SK-N-MC (cell line): ENCODE measurements around the gene LTBP1.

Source experiments
- DNase-seq: peaks from one replicate; pipeline ENCODE4 v3.0.0-alpha.2; 2011; ENCODE audit warnings: low read depth, low spot score
- H3K27ac ChIP-seq: fragments of 200-600 bp; sonication (generic); 2 replicates; pipeline ENCODE4 v1.5.1; 2016; ENCODE audit warnings: mixed run types
- H3K36me3 ChIP-seq: fragments of 200-600 bp; sonication (generic); 2 replicates; pipeline ENCODE4 v1.6.1; 2017; ENCODE audit warnings: antibody characterized with exemption, low read length, mixed read lengths; ENCODE audit not compliant: insufficient read depth
- H3K4me3 ChIP-seq: fragments of 200-600 bp; sonication (generic); 2 replicates; pipeline ENCODE4 v1.5.1; 2016
- H3K9ac ChIP-seq: fragments of 200-600 bp; sonication (generic); 2 replicates; pipeline ENCODE4 v1.8.0; 2017; ENCODE audit warnings: mixed run types, mixed read lengths; ENCODE audit not compliant: insufficient read length
- H3K9me3 ChIP-seq: fragments of 200-600 bp; sonication (generic); 2 replicates; pipeline ENCODE4 v1.6.1; 2017; ENCODE audit warnings: low read depth, mild to moderate bottlenecking, antibody characterized with exemption, low read length, moderate library complexity, mixed read lengths
- EZH2 ChIP-seq: fragments of 200-600 bp; sonication (generic); IDR thresholded peaks from one replicate; pipeline ENCODE4 v1.6.1; 2017; ENCODE audit warnings: antibody characterized with exemption
- FOXP2 ChIP-seq: optimal IDR thresholded peaks from 2 replicates; pipeline ENCODE3; 2011; ENCODE audit warnings: mild to moderate bottlenecking, moderate library complexity; ENCODE audit not compliant: insufficient read depth; ENCODE audit errors: extremely low read length, control extremely low read depth
- POLR2AphosphoS5 ChIP-seq: IDR thresholded peaks from 2 replicates; pipeline ENCODE4 v1.6.1; 2012; ENCODE audit warnings: mild to moderate bottlenecking, low read depth, low read length, borderline replicate concordance

Gene LTBP1

DNA sequence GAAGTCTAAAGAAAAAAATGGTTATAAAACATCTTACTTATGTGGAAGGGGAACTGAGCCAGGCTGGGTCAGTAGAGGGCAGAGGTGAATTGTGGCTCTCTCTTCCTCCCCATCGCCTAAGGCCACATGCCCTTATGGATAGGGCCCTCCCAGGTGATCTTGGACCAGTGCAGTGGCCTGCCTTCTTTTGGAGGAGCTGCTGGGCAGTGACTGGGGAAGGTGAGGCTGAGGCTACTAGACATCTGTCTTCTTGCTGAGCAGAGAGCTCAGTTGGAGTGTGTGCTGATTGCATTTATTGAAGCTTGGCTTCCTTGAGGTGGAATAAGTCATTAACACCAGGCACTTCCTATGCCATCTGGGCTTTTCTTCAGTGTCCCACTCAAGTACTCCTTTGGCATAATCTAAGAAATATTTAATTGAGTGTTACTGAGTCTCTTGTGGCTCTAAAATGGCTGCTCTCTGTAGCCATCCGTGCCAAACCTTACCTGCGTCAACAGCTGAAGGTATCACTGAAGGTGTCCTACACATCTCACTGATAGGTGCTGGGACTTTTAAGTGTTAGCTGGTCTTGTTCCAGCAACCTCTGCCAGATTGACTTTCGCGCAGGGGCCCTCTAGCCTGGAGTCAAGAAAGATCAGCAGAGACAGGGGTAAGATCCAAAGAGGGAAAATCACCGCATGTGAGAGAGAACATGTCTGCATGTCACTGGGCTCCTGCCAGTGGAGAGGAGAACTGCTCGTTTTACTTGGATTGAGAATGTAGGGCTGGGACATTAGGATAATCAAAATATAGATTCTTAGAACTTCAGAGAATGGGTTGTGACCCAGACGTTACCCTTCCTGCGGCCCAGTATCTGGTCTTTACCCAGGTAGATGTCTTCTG is 256.1 kb downstream of the LTBP1 start:
- H3K36me3 ChIP-seq: no peaks in the 10 kb centered on the region
- H3K27ac ChIP-seq: no peak overlapping the region
- no peak for TF ChIP-seq POLR2AphosphoS5
- no peaks in the 10 kb centered on the region for H3K9me3 ChIP-seq
- H3K4me3 ChIP-seq: no peak overlapping the region
- no peak for DNase-seq
- no peak overlapping the region for H3K9ac ChIP-seq

DNA sequence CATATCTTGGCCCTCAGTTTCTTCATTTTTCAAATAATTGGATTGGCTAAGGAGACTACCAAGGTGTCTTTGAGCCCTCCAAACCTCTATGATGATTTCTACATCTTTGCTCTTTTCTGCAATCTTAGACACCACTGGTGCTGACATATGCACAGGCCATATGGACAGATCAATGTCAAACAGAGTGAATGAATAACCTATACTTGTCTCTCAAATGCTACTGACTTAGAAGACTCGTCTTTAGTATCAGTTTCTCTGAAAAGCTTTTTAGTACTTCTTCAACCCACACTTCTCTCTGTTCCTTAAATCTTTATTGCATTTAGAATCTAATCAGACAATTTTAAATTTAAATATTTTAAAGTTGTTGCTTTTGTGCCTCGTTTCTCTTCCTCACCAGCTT is 258.2 kb downstream of the LTBP1 start:
- Histone ChIP-seq H3K4me3 (no peak overlapping the region), H3K9ac (no peak overlapping the region), H3K27ac (no peak overlapping the region), H3K9me3 (no peaks in the 10 kb centered on the region), H3K36me3 (no peaks in the 10 kb centered on the region)
- no peak for TF ChIP-seq POLR2AphosphoS5
- no peak for TF ChIP-seq FOXP2
- no peak for DNase-seq

DNA sequence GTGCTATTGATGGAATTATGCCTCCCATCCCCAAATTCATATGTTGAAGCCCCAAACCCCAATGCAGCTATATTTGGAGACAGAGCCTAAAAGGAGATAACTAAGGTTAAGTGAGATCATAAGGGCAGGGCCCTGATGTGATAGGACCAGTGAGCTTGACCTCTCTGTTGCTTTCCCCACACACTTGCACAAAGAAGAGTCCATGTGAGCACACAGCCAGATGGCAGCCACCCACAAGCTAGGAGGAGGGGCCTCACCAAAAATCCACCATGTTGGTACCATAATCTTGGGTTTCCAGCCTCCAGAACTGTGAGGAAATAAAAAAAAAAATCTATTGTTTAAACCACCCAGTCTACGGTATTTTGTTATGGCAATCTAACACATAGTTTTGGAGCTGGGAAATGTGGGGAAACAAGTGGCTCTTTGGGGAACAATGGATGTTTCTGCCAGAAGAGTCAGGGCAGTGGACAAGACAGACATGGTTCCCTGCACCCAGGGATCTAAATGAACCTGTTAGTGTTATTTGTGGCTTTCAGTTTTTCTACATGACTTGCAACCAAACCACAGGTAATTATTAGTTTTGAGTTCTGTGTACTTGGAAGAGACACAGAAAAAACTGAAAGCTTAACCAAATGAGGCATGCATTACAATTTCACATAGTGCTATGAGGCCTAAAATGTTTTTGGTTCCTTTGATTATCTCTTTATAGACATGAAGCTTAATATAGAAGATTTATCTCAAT is 259.1 kb downstream of the LTBP1 start:
- no peak overlapping the region for H3K9ac ChIP-seq
- H3K36me3 ChIP-seq: no peaks in the 10 kb centered on the region
- no peak overlapping the region for H3K4me3 ChIP-seq
- H3K9me3 ChIP-seq: no peaks in the 10 kb centered on the region
- no peak for DNase-seq
- H3K27ac ChIP-seq: no peak overlapping the region
- TF ChIP-seq EZH2 (no peak), POLR2AphosphoS5 (no peak), FOXP2 (no peak)

DNA sequence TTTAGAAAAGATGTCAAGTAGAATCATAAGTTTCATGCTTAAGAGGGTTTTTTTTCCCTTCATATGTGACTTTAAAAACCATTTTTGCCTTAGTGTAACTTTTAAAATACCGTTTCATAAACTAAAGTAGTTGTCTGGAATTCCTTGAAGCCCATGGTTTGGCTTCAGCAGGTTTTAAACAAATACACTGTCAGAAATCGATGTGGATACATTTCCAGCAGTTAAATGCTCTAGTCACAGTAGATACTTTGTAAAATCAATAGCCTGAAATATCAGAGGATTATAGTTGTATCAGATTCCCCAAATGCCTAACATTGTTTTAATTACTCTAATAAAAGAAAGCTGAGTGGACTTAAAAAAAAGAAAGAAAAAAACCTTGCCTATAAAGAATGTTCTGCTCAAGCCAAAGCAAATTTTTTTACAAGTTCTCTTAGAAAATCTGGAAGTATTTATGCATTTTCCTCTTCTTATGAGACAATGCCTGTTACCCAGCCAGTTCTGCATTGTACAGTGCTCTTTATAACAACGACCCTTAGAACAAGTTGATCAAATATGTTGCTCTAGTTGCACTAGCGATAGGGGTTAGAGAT is 260.5 kb downstream of the LTBP1 start:
- no peaks in the 10 kb centered on the region for H3K9me3 ChIP-seq
- no peak for DNase-seq
- no peak overlapping the region for H3K9ac ChIP-seq
- H3K36me3 ChIP-seq: no peaks in the 10 kb centered on the region
- peak overlapping the region; percentile 7 for H3K27ac ChIP-seq
- no peak for TF ChIP-seq EZH2
- TF ChIP-seq FOXP2: no peak
- TF ChIP-seq POLR2AphosphoS5: no peak
- H3K4me3 ChIP-seq: 0 out of 2 replicates have a peak overlapping the region, but pooled peaks have one; percentile 12

- Histone ChIP-seq H3K4me3 (no peak overlapping the region), H3K36me3 (no peaks in the 10 kb centered on the region), H3K27ac (no peak overlapping the region), H3K9ac (no peak overlapping the region), H3K9me3 (no peaks in the 10 kb centered on the region)
- DNase-seq: no peak
- TF ChIP-seq FOXP2: no peak
- TF ChIP-seq EZH2: no peak
- TF ChIP-seq POLR2AphosphoS5: no peak
Measured at GRCh38 chr2:33208400-33208799, 261.6 kb downstream of the LTBP1 start.

- H3K9ac ChIP-seq: no peak overlapping the region
- H3K9me3 ChIP-seq: no peaks in the 10 kb centered on the region
- H3K4me3 ChIP-seq: no peak overlapping the region
- H3K36me3 ChIP-seq: no peaks in the 10 kb centered on the region
- no peak overlapping the region for H3K27ac ChIP-seq
- no peak for TF ChIP-seq POLR2AphosphoS5
- TF ChIP-seq EZH2: no peak
- TF ChIP-seq FOXP2: no peak
- DNase-seq: no peak
Measured at GRCh38 chr2:33209976-33210375, 263.2 kb downstream of the LTBP1 start.

- DNase-seq: no peak
- no peak overlapping the region for H3K27ac ChIP-seq
Measured at GRCh38 chr2:33210626-33211025, 263.9 kb downstream of the LTBP1 start.

DNA sequence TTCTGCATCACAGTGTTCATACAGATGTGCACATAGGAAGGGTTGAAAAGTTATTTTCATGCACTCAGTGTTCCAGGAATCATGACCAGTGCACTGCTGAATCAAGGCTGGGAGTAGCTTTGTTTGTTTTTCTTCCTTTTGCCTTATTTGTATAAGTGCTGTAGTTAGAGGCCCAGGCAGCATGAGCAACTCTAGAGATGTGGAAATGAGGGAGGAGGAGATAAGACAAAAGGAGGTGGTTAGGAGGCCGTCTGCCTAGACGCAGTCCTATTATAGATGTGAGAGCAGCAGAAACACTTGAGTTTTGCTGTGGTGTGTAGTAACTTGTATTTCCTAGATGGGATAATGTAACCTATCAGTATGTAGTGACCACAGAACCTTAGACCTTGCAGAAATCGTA is 265.4 kb downstream of the LTBP1 start:
- no peaks in the 10 kb centered on the region for H3K9me3 ChIP-seq
- no peaks in the 10 kb centered on the region for H3K36me3 ChIP-seq
- TF ChIP-seq FOXP2 (no peak), POLR2AphosphoS5 (no peak), EZH2 (no peak)
- no peak for DNase-seq
- H3K27ac ChIP-seq: no peak overlapping the region
- H3K9ac ChIP-seq: no peak overlapping the region
- H3K4me3 ChIP-seq: no peak overlapping the region

More at GRCh38 chr2:33210626-33211025, 263.9 kb downstream of the LTBP1 start:
- TF ChIP-seq FOXP2: no peak
- no peak for TF ChIP-seq POLR2AphosphoS5
- no peak for TF ChIP-seq EZH2
- H3K4me3 ChIP-seq: no peak overlapping the region
- no peaks in the 10 kb centered on the region for H3K36me3 ChIP-seq
- no peak overlapping the region for H3K9ac ChIP-seq
- no peaks in the 10 kb centered on the region for H3K9me3 ChIP-seq
